Limb (tissue), 2 donors: ENCODE measurements around the gene SCART1.
"Not testable (repeated sequence)": the region's sequence is repeated elsewhere in the genome, so short reads cannot be mapped to it uniquely, and the experiment has no call there.

Experiments
- DNase-seq, 2 donors: peaks; one replicate each; pipeline ENCODE4 v3.0.0-alpha.2; 2016; ENCODE audit errors: extremely low spot score in 2 of 2

SCART1 gene

GRCh38 chr10:133431888-133432613 is 21.7 kb upstream of the SCART1 start:
- DNase-seq: not testable (repeated sequence)

DNA sequence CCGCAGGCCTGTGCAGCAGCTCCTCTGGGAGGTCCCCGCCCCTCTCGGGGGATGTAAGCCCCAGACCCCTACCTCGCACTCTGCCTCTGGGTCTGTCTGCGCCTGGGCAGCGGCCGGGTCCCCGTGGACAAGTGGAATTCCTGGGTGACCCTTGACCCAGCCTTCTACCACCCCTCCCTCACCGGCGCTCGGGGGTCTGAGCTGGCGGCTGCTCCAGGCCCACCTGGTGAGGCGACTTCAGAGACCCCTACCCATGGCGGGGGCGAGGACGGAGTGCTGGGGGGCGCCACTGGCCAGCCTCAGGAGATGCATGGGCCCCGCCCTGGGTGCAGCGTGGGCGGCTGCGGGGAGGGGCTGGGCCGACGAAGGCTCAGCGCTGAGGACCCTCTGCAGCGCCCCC is 21.0 kb upstream of the SCART1 start:
- not testable (repeated sequence) for DNase-seq

- DNase-seq: no peak
These were observed 15.0 kb upstream of the SCART1 start for GRCh38 chr10:133438711-133439273.

- no peak for DNase-seq
These were observed 14.0 kb upstream of the SCART1 start for GRCh38 chr10:133439517-133440461.

GRCh38 chr10:133440633-133441285 is 13.0 kb upstream of the SCART1 start:
- DNase-seq: no peak

- DNase-seq: not testable (repeated sequence)
These were observed 12.4 kb upstream of the SCART1 start for GRCh38 chr10:133441356-133441755.

- no peak for DNase-seq
These were observed 12.0 kb upstream of the SCART1 start for GRCh38 chr10:133441780-133442179.

GRCh38 chr10:133442191-133442966 is 11.4 kb upstream of the SCART1 start:
- peak in 1 of 2 donors; percentile 9 for DNase-seq

GRCh38 chr10:133442967-133443924 is 10.5 kb upstream of the SCART1 start:
- peak in 1 of 2 donors; percentile 13 for DNase-seq

DNA sequence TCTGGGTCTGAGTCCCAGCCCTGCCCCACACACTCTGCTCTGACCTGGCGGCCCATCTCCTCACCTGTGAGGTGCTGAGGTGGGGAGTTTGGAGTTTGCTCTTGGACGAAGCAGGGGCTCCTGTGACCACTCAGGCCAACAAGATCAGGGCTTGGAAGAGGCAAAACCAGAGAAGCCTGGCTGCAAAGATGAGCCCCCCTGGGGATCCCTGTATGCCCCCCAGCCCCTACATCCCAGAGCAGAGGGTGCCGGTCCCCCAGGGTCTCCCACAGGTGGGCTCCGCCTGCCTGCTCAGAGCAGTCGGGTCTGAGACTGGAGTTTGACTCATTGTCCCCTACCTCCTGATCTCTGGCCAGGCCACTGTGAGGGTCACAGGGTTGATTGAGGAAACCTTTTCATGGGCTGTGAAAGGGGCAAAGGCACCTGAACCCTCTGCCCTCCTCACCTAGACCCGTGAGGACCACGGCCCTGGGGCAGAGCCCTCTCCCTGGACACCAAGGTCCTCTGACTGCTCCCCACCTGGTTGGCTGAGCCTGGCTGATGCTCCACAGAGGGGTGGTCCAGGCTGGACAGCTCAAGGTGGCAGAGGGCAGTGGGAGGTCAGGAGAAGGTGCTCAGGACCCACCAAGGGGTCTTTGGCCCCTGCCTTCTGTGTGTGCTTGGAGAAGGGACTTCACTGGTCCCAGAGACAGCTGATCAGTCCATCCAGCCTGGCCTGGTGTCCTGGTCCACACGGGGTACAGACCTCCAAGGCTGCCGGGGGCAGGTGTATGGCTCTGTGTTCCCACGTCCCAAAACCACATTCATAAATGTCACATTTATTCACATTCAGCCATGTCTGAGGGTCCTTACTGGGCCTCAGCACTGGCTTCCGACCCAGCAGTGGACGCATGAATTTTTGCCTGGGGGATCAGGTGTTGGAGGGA is 9.1 kb upstream of the SCART1 start:
- DNase-seq: no peak

DNA sequence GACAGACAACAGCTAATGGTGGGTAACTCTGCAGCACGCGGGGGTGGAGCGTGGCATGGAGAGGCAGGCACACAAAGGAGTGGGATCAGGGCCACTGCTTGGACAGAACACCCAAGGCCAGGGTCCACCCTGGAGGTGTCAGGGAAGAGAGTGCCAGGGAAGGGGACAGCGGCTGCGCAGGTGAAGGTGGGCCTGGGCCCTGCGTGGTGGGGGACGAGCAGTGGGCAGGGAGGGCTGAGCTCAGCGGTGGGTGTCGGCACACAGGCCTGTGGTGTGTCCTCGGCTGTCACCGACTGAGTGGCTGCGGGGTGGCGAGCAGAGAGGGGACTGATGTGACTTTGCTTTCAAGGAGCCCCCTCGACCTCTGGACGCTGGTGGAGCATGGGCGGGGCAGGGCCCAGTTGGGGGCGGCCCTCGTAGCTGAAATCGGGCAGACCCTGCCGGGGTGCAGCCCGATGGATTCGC is 8.4 kb upstream of the SCART1 start:
- DNase-seq: no peak

DNA sequence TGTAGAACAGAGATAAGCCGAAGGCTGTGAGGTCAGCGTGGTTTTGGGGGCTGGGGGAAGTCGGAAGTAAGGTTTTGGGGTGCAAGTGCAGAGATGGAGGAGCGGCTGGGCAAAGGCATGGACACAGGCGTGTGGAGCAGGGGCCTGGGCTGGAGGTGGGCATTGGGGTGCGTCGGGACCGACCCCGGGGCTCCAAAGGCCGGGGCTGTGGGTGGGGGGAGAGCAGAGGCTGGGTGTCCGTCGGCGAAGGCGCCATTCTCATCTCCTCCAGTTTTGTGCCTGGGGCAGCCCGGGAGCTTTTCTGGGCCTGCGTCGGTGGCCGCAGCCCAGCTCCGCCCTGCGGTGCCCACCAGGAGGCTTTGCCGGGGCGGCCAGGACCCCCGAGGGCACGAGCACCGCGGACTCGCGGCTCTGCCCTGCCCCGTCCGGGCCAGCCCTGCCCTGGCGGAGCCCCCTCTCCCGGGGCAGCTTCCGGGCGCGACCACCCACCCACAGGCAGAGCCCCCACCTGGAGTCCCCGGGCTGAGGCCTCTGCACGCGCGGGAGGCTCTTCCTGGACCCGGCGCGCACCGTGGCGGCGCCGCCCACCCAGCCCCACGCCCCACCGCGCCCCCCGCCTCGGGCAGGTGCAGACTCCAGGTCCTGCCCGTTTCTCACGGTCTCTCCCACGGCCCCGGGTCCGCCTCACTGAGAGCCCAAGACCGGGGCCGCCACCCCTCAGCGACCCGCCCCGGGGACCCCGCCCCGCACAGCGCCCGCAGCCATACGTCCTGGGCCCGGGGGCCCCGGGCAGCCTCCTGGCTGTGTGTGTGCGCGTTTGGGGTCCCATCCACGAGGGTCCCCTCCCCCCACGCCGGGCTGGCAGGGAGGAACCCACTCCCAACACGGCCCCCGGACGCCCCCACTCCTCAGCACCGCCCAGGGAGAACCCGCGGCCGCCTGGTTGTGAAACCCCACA is 7.7 kb upstream of the SCART1 start:
- no peak for DNase-seq

DNA sequence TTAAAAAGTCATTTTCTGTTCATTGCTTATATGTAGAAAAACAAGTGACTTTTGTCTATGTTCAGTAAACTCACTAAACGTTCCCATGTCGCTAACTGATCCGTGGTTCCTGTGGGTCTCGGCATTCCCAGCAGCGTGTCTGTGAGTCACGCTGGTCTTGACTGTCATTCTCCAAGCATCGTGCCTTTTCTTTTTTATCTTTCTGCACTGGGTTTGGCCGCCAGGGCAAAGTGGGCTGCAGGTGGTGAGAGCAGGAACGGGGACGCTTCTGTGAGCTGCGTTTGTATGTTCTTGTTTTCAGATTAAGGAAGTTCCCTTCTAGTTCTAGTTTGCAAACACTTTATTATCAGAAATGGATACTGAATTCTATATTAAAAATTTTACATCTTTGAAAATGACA is 6.8 kb upstream of the SCART1 start:
- DNase-seq: no peak

- DNase-seq: no peak
These were observed 5.6 kb upstream of the SCART1 start for GRCh38 chr10:133448120-133448519.

- no peak for DNase-seq
These were observed 2.4 kb upstream of the SCART1 start for GRCh38 chr10:133451346-133451745.

DNA sequence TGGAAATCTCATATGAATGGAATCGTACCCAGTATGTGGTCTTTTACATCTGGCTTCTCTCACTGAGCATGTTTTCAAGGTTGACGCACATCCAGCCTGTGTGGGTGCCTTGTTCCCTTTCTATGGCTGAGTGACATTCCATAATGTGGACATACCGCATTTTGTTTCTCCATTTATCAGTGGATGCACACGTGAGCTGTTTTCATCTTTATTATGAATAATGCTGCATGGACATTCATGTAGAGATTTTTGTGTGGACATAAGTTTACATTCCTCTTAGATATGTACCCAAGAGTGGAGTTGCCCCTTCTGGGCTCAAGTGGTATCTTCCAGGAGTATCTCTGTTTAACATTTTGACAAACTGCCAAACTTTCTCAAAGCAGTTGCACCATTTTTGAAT is 1.3 kb upstream of the SCART1 start:
- no peak for DNase-seq

DNA sequence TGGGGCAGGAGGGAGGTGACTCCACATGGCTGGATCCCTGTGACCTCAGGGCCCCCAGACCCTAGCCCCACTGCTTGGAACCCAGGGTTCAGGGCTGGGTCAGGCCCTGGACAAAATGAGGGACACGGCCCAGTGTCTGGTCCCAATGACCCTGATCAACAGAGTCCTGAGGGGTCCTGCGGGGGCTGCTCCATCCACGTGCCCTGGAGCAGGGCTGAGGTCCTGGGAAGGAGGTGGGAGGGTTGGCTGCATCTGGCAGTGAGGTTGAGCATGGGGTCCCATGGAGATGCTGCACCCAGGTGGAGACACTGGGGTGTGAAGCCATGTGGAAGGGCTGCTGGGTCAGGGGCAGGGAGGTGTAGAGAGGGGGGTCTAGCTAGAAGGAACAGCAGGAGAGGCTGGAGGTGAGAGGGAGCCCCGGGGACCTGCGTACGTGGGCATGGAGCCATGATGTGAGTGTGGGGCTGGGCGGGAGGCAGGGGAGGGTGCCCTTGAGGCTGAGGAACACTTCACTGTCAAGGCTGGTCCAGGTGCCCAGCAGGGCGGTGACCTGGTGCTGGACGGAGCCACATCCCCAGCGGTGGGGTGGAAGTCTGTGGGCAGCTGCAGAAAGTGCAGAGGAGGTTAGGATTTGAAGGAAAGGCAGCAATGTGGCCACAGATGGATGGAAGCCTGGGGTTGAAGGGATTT is 604 bp downstream of the SCART1 start:
- no peak for DNase-seq
